HCT116 (cell line): ENCODE measurements around the gene HSPA12B. TPM values are rescaled to one million over a fixed set of nuclear protein-coding genes. Genes with fewer than 3 reads are reported as not detected.

Experiments used
- ATAC-seq: fragments of 200-7000 bp; cut with Tn5 transposase; 2 replicates; pipeline ENCODE4 v1.9.1; 2020; ENCODE audit warnings: mild to moderate bottlenecking, moderate library complexity
- BruUV-seq: library from RNA; stranded (reverse); fragments of 400-500 nt; replicated peaks from 2 replicates; lab custom pipeline; 2021; lab: Mats Ljungman, UMichigan
- CTCF ChIA-PET: fragments of 300-600 bp; sonication (Branson Sonifier 250); formaldehyde crosslinking; loops from one replicate; lab custom pipeline; 2021; ENCODE audit warnings: antibody characterized with exemption; lab: Charles Lee
- POLR2A ChIA-PET: fragments of 300-600, 350-600 bp; sonication (Branson Sonifier 250); formaldehyde crosslinking; loops from one replicate; lab custom pipeline; 2021; ENCODE audit warnings: antibody characterized with exemption; lab: Charles Lee
- RAD21 ChIA-PET, 2 experiments: fragments of 300-600 bp; sonication (Branson Sonifier 250); formaldehyde crosslinking; loops; one replicate each; lab custom pipeline; 2023; ENCODE audit warnings: low total read pairs in 2 of 2; ENCODE audit not compliant: uncharacterized antibody in 2 of 2, unreplicated experiment in 2 of 2, low non-redundant PET in 1 of 2; lab: Charles Lee
- DNase-seq: peaks from one replicate; pipeline ENCODE4 v3.0.0-alpha.2; 2010; ENCODE audit warnings: low read depth, low spot score
- H2AFZ ChIP-seq: fragments of 200-600 bp; shearing (Covaris generic), sonication (generic); 2 replicates; pipeline ENCODE4 v1.6.1; 2017; ENCODE audit warnings: low read depth, mixed run types, mixed read lengths, antibody characterized with exemption, low read length; ENCODE audit not compliant: poor library complexity, severe bottlenecking
- H3K27ac ChIP-seq: 2 replicates; pipeline ENCODE4 v1.5.1; 2012; ENCODE audit warnings: low read depth, low read length
- H3K27me3 ChIP-seq: fragments of 200-600 bp; sonication (generic); 2 replicates; pipeline ENCODE4 v1.6.1; 2016; ENCODE audit warnings: mixed run types, low read length, mixed read lengths; ENCODE audit not compliant: insufficient read depth
- H3K36me3 ChIP-seq, 2 experiments: fragments of 200-500 bp in 1 of 2; fragments of 200-600 bp in 1 of 2; sonication (Bioruptor generic) in 1 of 2; sonication (generic) in 1 of 2; 2 replicates each; pipeline versions ENCODE4 v1.5.1 to v1.6.1; 2014 to 2016; ENCODE audit warnings: low read length in 2 of 2, inconsistent platforms in 1 of 2, mixed read lengths in 1 of 2, mixed run types in 1 of 2; ENCODE audit not compliant: insufficient read depth in 2 of 2, control insufficient read depth in 1 of 2
- H3K4me1 ChIP-seq, 2 experiments: fragments of 200-600 bp in 1 of 2; sonication (generic) in 1 of 2; 2 replicates each; pipeline versions ENCODE4 v1.5.1 to v1.6.1; 2012 to 2017; ENCODE audit warnings: low read length in 2 of 2, inconsistent platforms in 1 of 2, mild to moderate bottlenecking in 1 of 2, mixed read lengths in 1 of 2, mixed run types in 1 of 2, moderate library complexity in 1 of 2; ENCODE audit not compliant: insufficient read depth in 2 of 2, control insufficient read depth in 1 of 2
- H3K4me2 ChIP-seq: fragments of 200-600 bp; sonication (generic); 2 replicates; pipeline ENCODE4 v1.6.1; 2017; ENCODE audit warnings: mixed run types, low read length, mixed read lengths
- H3K4me3 ChIP-seq, 2 experiments: fragments of 200-600 bp in 1 of 2; sonication (generic) in 1 of 2; replicated peaks in 1 of 2; 2 replicates each; pipeline ENCODE4 v1.5.1; 2011 to 2016; ENCODE audit warnings: low read length in 2 of 2, control low read depth in 1 of 2, low read depth in 1 of 2, mild to moderate bottlenecking in 1 of 2, mixed read lengths in 1 of 2, mixed run types in 1 of 2
- H3K79me2 ChIP-seq: fragments of 200-600 bp; sonication (generic); 2 replicates; pipeline ENCODE4 v1.6.1; 2017; ENCODE audit warnings: mild to moderate bottlenecking, mixed run types, low read length, moderate library complexity, mixed read lengths; ENCODE audit not compliant: insufficient read depth
- H3K9ac ChIP-seq: fragments of 200-600 bp; sonication (generic); 2 replicates; pipeline ENCODE4 v1.6.1; 2016; ENCODE audit warnings: low read length, mixed read lengths
- H3K9me2 ChIP-seq: fragments of 200-600 bp; sonication (generic), shearing (Covaris generic); 2 replicates; pipeline ENCODE4 v1.6.1; 2017; ENCODE audit warnings: mixed run types, mild to moderate bottlenecking, moderate library complexity; ENCODE audit not compliant: insufficient read depth
- H3K9me3 ChIP-seq, 2 experiments: fragments of 200-500 bp in 1 of 2; fragments of 200-600 bp in 1 of 2; sonication (Bioruptor generic) in 1 of 2; sonication (generic) in 1 of 2; 2 replicates each; pipeline ENCODE4 v1.6.1; 2014 to 2017; ENCODE audit warnings: low read length in 2 of 2, mixed read lengths in 2 of 2, inconsistent platforms in 1 of 2, low read depth in 1 of 2, mild to moderate bottlenecking in 1 of 2, mixed run types in 1 of 2, moderate library complexity in 1 of 2; ENCODE audit not compliant: control insufficient read depth in 1 of 2, insufficient read depth in 1 of 2
- H4K20me1 ChIP-seq: fragments of 200-600 bp; sonication (generic), shearing (Covaris generic); 2 replicates; pipeline ENCODE4 v1.6.1; 2017; ENCODE audit warnings: mixed run types, mild to moderate bottlenecking, moderate library complexity; ENCODE audit not compliant: insufficient read depth
- EGR1 ChIP-seq: IDR thresholded peaks from 2 replicates; pipeline ENCODE4 v1.6.1; 2012; ENCODE audit warnings: low read depth
- ELF1 ChIP-seq: IDR thresholded peaks from 2 replicates; pipeline ENCODE4 v1.6.1; 2012; ENCODE audit warnings: low read depth, borderline replicate concordance
- EZH2phosphoT487 ChIP-seq: fragments of 200-600 bp; IDR thresholded peaks from 2 replicates; pipeline ENCODE4 v1.6.1; 2018; ENCODE audit warnings: antibody characterized with exemption, borderline replicate concordance
- FOSL1 ChIP-seq: IDR thresholded peaks from 2 replicates; pipeline ENCODE4 v1.6.1; 2012; ENCODE audit warnings: low read depth
- JUND ChIP-seq: IDR thresholded peaks from 2 replicates; pipeline ENCODE4 v1.6.1; 2012
- RAD21 ChIP-seq: IDR thresholded peaks from 2 replicates; pipeline ENCODE4 v1.6.1; 2012; ENCODE audit warnings: low read depth, mild to moderate bottlenecking
- SIN3A ChIP-seq: IDR thresholded peaks from 2 replicates; pipeline ENCODE4 v1.6.1; 2012; ENCODE audit warnings: low read depth
- SP1 ChIP-seq: IDR thresholded peaks from 2 replicates; pipeline ENCODE4 v1.6.1; 2012; ENCODE audit warnings: low read depth
- TCF7L2 ChIP-seq: IDR thresholded peaks from 2 replicates; pipeline ENCODE4 v1.7.0; 2011; ENCODE audit warnings: borderline replicate concordance, inconsistent platforms; ENCODE audit not compliant: insufficient read depth, insufficient read length; ENCODE audit errors: extremely low read depth
- ZFX ChIP-seq: fragments of 450-650 bp; IDR thresholded peaks from 2 replicates; pipeline ENCODE4 v1.6.1; 2017
- intact Hi-C: fragments of 100-400 bp; cut with micrococcal nuclease; formaldehyde crosslinking; loops from 2 replicates; pipeline ENCODE4 v1.10.0; 2022
- total RNA-seq: library from RNA; stranded (reverse); gene quantifications from one replicate; pipeline ENCODE4 v1.2.1, GENCODE V29; 2021; ENCODE audit not compliant: unreplicated experiment
- TF ChIP-seq, protein P1 (sequence below): IDR thresholded peaks from 2 replicates; pipeline ENCODE4 v1.6.1; 2012
- TF ChIP-seq, protein P2 (sequence below): IDR thresholded peaks from 2 replicates; pipeline ENCODE4 v1.6.1; 2012

Gene HSPA12B
- total RNA-seq, 1 experiment from 2014 or later: not detected

- intact Hi-C loops: no loop called here
- ChIA-PET POLR2A (no interaction called here), CTCF (interaction anchor here (1.1 kb wide), 1 partner anchor 9 kb away, joined by 3 read pairs; the partner anchor contains the start of gene SIGLEC1)
Observed at GRCh38 chr20:3704087-3704486, 28.4 kb upstream of the HSPA12B start.

GRCh38 chr20:3705491-3705969 is 27.0 kb upstream of the HSPA12B start:
- Histone ChIP-seq H3K36me3 (no peaks in the 10 kb centered on the region), H3K4me2 (no peak overlapping the region), H3K79me2 (no peaks in the 10 kb centered on the region), H3K9ac (no peak overlapping the region), H4K20me1 (no peaks in the 10 kb centered on the region), H3K9me3 (no peaks in the 10 kb centered on the region), H3K9me2 (no peaks in the 10 kb centered on the region), H3K27me3 (no peaks in the 10 kb centered on the region), H3K4me1 (peaks cover 0 to 10% of the 10 kb centered on the region in 2 experiments; a peak in 3 of 4 replicates), H3K27ac (no peak overlapping the region), H3K4me3 (no peak overlapping the region), H2AFZ (no peak overlapping the region)
- DNase-seq (no peak), ATAC-seq (no peak)
- CTCF ChIA-PET: no interaction called here
- RAD21 ChIA-PET: no interaction called here
- intact Hi-C loops: no loop called here
- POLR2A ChIA-PET: no interaction called here
- BruUV-seq: no TSS peak
- TF ChIP-seq FOSL1 (no peak), ZFX (no peak), EZH2phosphoT487 (no peak)
- TF ChIP-seq, protein P1, sequence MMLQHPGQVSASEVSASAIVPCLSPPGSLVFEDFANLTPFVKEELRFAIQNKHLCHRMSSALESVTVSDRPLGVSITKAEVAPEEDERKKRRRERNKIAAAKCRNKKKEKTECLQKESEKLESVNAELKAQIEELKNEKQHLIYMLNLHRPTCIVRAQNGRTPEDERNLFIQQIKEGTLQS: no peak
- TF ChIP-seq, protein P2, sequence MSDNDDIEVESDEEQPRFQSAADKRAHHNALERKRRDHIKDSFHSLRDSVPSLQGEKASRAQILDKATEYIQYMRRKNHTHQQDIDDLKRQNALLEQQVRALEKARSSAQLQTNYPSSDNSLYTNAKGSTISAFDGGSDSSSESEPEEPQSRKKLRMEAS: no peak

More at GRCh38 chr20:3704087-3704486, 28.4 kb upstream of the HSPA12B start:
- Histone ChIP-seq H3K4me2 (no peak overlapping the region), H3K79me2 (no peaks in the 10 kb centered on the region), H3K27ac (no peak overlapping the region), H3K36me3 (no peaks in the 10 kb centered on the region), H3K9me3 (no peaks in the 10 kb centered on the region), H3K9ac (no peak overlapping the region), H3K4me1 (peaks cover 0 to 8% of the 10 kb centered on the region in 2 experiments; a peak in 2 of 4 replicates), H3K27me3 (no peaks in the 10 kb centered on the region), H4K20me1 (no peaks in the 10 kb centered on the region), H2AFZ (no peak overlapping the region), H3K9me2 (no peaks in the 10 kb centered on the region), H3K4me3 (no peak overlapping the region)
- no TSS peak for BruUV-seq
- ATAC-seq: no peak
- RAD21 ChIA-PET: no interaction called here
- TF ChIP-seq SIN3A (no peak), EZH2phosphoT487 (no peak), EGR1 (no peak), SP1 (no peak), TCF7L2 (no peak), JUND (no peak), ELF1 (no peak), ZFX (no peak), RAD21 (no peak)
- TF ChIP-seq, protein P1: no peak
- no peak for DNase-seq
